Spleen (tissue), 7 donors: ENCODE measurements around the gene CDKN2A.

Experiments
- POLR2A ChIP-seq, 3 donors: fragments of 450-650 bp; IDR thresholded peaks; one replicate each; pipeline ENCODE4 v1.5.1; 2017; ENCODE audit warnings: antibody characterized with exemption in 3 of 3, mild to moderate bottlenecking in 1 of 3
- POLR2AphosphoS5 ChIP-seq, 3 donors: sonication (generic); formaldehyde crosslinking; IDR thresholded peaks; one replicate each; pipeline ENCODE4 v1.5.1; 2017; ENCODE audit warnings: antibody characterized with exemption in 3 of 3
- TF ChIP-seq, protein P1 (sequence below), 11 experiments: fragments of 200-600 bp in 7 of 11; fragments of 450-650 bp in 4 of 11; sonication (generic) in 4 of 11; IDR thresholded peaks in 8 of 11; conservative IDR thresholded peaks in 3 of 11; 1 replicate in 7 of 11; 2 replicates in 4 of 11; pipeline versions ENCODE4 v1.4.0 to v1.8.0; 2016 to 2021; ENCODE audit warnings: antibody characterized with exemption in 11 of 11, inconsistent platforms in 4 of 11, mild to moderate bottlenecking in 1 of 11
- donor health status: DM: no; HTN: no; CAD: no; lungs with moderate emphysema.
- donor health status: DM: no; HTN: no; CAD: no.
- donor health status: DM: no; HTN: no; CAD: no.

DNA sequence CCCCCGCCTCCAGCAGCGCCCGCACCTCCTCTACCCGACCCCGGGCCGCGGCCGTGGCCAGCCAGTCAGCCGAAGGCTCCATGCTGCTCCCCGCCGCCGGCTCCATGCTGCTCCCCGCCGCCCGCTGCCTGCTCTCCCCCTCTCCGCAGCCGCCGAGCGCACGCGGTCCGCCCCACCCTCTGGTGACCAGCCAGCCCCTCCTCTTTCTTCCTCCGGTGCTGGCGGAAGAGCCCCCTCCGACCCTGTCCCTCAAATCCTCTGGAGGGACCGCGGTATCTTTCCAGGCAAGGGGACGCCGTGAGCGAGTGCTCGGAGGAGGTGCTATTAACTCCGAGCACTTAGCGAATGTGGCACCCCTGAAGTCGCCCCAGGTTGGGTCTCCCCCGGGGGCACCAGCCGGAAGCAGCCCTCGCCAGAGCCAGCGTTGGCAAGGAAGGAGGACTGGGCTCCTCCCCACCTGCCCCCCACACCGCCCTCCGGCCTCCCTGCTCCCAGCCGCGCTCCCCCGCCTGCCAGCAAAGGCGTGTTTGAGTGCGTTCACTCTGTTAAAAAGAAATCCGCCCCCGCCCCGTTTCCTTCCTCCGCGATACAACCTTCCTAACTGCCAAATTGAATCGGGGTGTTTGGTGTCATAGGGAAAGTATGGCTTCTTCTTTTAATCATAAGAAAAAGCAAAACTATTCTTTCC, 19.3 kb downstream of the CDKN2A start:
- TF ChIP-seq POLR2AphosphoS5 (IDR thresholded peaks at IDR 0.05) (peak in 2 of 3 donors; percentile 42 to 65), POLR2A (IDR thresholded peaks at IDR 0.05) (no peak)
- TF ChIP-seq, protein P1, sequence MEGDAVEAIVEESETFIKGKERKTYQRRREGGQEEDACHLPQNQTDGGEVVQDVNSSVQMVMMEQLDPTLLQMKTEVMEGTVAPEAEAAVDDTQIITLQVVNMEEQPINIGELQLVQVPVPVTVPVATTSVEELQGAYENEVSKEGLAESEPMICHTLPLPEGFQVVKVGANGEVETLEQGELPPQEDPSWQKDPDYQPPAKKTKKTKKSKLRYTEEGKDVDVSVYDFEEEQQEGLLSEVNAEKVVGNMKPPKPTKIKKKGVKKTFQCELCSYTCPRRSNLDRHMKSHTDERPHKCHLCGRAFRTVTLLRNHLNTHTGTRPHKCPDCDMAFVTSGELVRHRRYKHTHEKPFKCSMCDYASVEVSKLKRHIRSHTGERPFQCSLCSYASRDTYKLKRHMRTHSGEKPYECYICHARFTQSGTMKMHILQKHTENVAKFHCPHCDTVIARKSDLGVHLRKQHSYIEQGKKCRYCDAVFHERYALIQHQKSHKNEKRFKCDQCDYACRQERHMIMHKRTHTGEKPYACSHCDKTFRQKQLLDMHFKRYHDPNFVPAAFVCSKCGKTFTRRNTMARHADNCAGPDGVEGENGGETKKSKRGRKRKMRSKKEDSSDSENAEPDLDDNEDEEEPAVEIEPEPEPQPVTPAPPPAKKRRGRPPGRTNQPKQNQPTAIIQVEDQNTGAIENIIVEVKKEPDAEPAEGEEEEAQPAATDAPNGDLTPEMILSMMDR (IDR thresholded peaks at IDR 0.05 in 8 of 11, conservative IDR thresholded peaks at IDR 0.05 in 3 of 11), result no peak
